G401.6 (cell line): Measurements from ENCODE around the gene MAP4.
"Not testable (repeated sequence)": the region's sequence is repeated elsewhere in the genome, so short reads cannot be mapped to it uniquely, and the experiment has no call there.

Experiments
- FAIRE-seq: peaks from 2 replicates; lab custom pipeline; 2012; peaks lifted over from hg19 to GRCh38; lab: Jason Lieb, UNC

The MAP4 gene

GRCh38 chr3:47891613-47892005, 124.6 kb downstream of the MAP4 start:
- FAIRE-seq, result no peak

GRCh38 chr3:47890828-47891612, 125.2 kb downstream of the MAP4 start:
- FAIRE-seq, result no peak

GRCh38 chr3:47890126-47890827, 125.9 kb downstream of the MAP4 start:
- FAIRE-seq, result no peak

- FAIRE-seq, result no peak
These were observed 127.0 kb downstream of the MAP4 start for GRCh38 chr3:47888986-47889757.

GRCh38 chr3:47887991-47888390, 128.2 kb downstream of the MAP4 start:
- FAIRE-seq, result not testable (repeated sequence)

- FAIRE-seq, result no peak
These were observed 131.0 kb downstream of the MAP4 start for GRCh38 chr3:47885168-47885567.

- FAIRE-seq, result no peak
These were observed 131.6 kb downstream of the MAP4 start for GRCh38 chr3:47884603-47885002.

GRCh38 chr3:47882338-47882737, 133.9 kb downstream of the MAP4 start:
- FAIRE-seq, result no peak

- FAIRE-seq, result no peak
These were observed 138.5 kb downstream of the MAP4 start for GRCh38 chr3:47877719-47878118.

GRCh38 chr3:47877290-47877689, 138.9 kb downstream of the MAP4 start:
- FAIRE-seq, result no peak

- FAIRE-seq, result no peak
These were observed 141.3 kb downstream of the MAP4 start for GRCh38 chr3:47874913-47875312.

GRCh38 chr3:47874438-47874837, 141.8 kb downstream of the MAP4 start:
- FAIRE-seq, result no peak

- no peak for FAIRE-seq
These were observed 143.3 kb downstream of the MAP4 start for GRCh38 chr3:47872916-47873315.

- FAIRE-seq, result no peak
These were observed 144.8 kb downstream of the MAP4 start for GRCh38 chr3:47871389-47871788.

GRCh38 chr3:47870702-47871260, 145.4 kb downstream of the MAP4 start:
- no peak for FAIRE-seq

GRCh38 chr3:47870156-47870555, 146.1 kb downstream of the MAP4 start:
- no peak for FAIRE-seq

- FAIRE-seq, result no peak
These were observed 147.9 kb downstream of the MAP4 start for GRCh38 chr3:47868306-47868705.

GRCh38 chr3:47867451-47868044, 148.7 kb downstream of the MAP4 start:
- FAIRE-seq, result no peak

- no peak for FAIRE-seq
These were observed 151.0 kb downstream of the MAP4 start for GRCh38 chr3:47865192-47865591.

GRCh38 chr3:47863391-47864128, 152.7 kb downstream of the MAP4 start:
- no peak for FAIRE-seq

- FAIRE-seq, result no peak
These were observed 156.1 kb downstream of the MAP4 start for GRCh38 chr3:47859956-47860605.
